Hepatocyte (in vitro differentiated cells): Measurements from ENCODE around the gene RUFY2. TPM values are rescaled to one million over a fixed set of nuclear protein-coding genes. Genes with fewer than 3 reads are reported as not detected.
"Not testable (repeated sequence)": the region's sequence is repeated elsewhere in the genome, so short reads cannot be mapped to it uniquely, and the experiment has no call there.

Experiments used
- DNase-seq: peaks from one replicate; pipeline ENCODE4 v3.0.0-alpha.2; 2016; ENCODE audit warnings: low spot score
- H2AFZ ChIP-seq: fragments of 200-600 bp; sonication (generic); 2 replicates; pipeline ENCODE4 v1.6.0; 2016; ENCODE audit warnings: antibody characterized with exemption, mild to moderate bottlenecking
- H3K27ac ChIP-seq: fragments of 200-600 bp; sonication (generic); 2 replicates; pipeline ENCODE4 v1.5.1; 2016; ENCODE audit warnings: mild to moderate bottlenecking
- H3K27me3 ChIP-seq: fragments of 200-600 bp; sonication (generic); 2 replicates; pipeline ENCODE4 v1.6.1; 2016
- H3K36me3 ChIP-seq: fragments of 200-600 bp; sonication (generic); replicated peaks from 2 replicates; pipeline ENCODE4 v1.5.1; 2016; ENCODE audit warnings: low read depth; ENCODE audit not compliant: insufficient read depth
- H3K4me1 ChIP-seq: fragments of 200-600 bp; sonication (generic); 2 replicates; pipeline ENCODE4 v1.5.1; 2016; ENCODE audit warnings: mild to moderate bottlenecking, moderate library complexity; ENCODE audit not compliant: insufficient read depth
- H3K4me2 ChIP-seq: fragments of 200-600 bp; sonication (generic); 2 replicates; pipeline ENCODE4 v1.6.0; 2016
- H3K4me3 ChIP-seq: fragments of 200-600 bp; sonication (generic); 2 replicates; pipeline ENCODE4 v1.5.1; 2016; ENCODE audit warnings: mild to moderate bottlenecking
- H3K79me2 ChIP-seq: fragments of 200-600 bp; sonication (generic); 2 replicates; pipeline ENCODE4 v1.6.0; 2017; ENCODE audit warnings: mild to moderate bottlenecking
- H3K9me2 ChIP-seq: fragments of 200-600 bp; sonication (generic); replicated peaks from 2 replicates; pipeline ENCODE4 v1.6.0; 2017; ENCODE audit warnings: mild to moderate bottlenecking; ENCODE audit not compliant: insufficient read depth
- H3K9me3 ChIP-seq: fragments of 200-600 bp; sonication (generic); 2 replicates; pipeline ENCODE4 v1.5.1; 2016; ENCODE audit warnings: low read depth, mild to moderate bottlenecking
- H4K20me1 ChIP-seq: fragments of 200-600 bp; sonication (generic); 2 replicates; pipeline ENCODE4 v1.6.0; 2016; ENCODE audit warnings: mild to moderate bottlenecking; ENCODE audit not compliant: insufficient read depth, poor library complexity, severe bottlenecking
- CTCF ChIP-seq: fragments of 200-600 bp; sonication (generic); IDR thresholded peaks from 2 replicates; pipeline ENCODE4 v1.5.1; 2016; ENCODE audit warnings: antibody characterized with exemption, mild to moderate bottlenecking; ENCODE audit not compliant: poor library complexity
- EZH2 ChIP-seq: fragments of 200-600 bp; sonication (generic); IDR thresholded peaks from 2 replicates; pipeline ENCODE4 v1.6.1; 2016; ENCODE audit warnings: antibody characterized with exemption, mild to moderate bottlenecking, borderline replicate concordance
- EZH2phosphoT487 ChIP-seq: fragments of 200-600 bp; sonication (generic); IDR thresholded peaks from one replicate; pipeline ENCODE4 v1.6.1; 2018; ENCODE audit warnings: antibody characterized with exemption, mild to moderate bottlenecking, low read depth, moderate library complexity; ENCODE audit not compliant: unreplicated experiment, severe bottlenecking
- WGBS: methylation state at CpG from one replicate; pipeline ENCODE4 v1.1.6; 2016; ENCODE audit warnings: low lambda C conversion rate; ENCODE audit errors: missing lambda C conversion rate; 5-methylcytosine and 5-hydroxymethylcytosine counted together
- polyA plus RNA-seq: library from polyadenylated mRNA; unstranded; fragments of >200 nt; fragmentation: Nextera tagmentation; extraction: Ambion mirVana; gene quantifications from 2 replicates; pipeline ENCODE4 v1.2.1, GENCODE V29; 2016
- total RNA-seq: library from RNA; depleted of rRNA; stranded (reverse); fragments of >200 nt; gene quantifications from 2 replicates; pipeline ENCODE4 v1.2.3, GENCODE V29; 2014

The RUFY2 gene
- total and polyA plus RNA-seq, 2 experiments from 2014 or later: 11.5 to 19.0 TPM

- no peak overlapping the region for H3K4me3 ChIP-seq
- no peak for DNase-seq
- no peak overlapping the region for H3K4me2 ChIP-seq
- H3K79me2 ChIP-seq: peaks cover 5% of the 10 kb centered on the region
- no peaks in the 10 kb centered on the region for H3K9me2 ChIP-seq
- no peaks in the 10 kb centered on the region for H3K27me3 ChIP-seq
- H3K27ac ChIP-seq: no peak overlapping the region
- no peaks in the 10 kb centered on the region for H3K36me3 ChIP-seq
- H3K9me3 ChIP-seq: peaks cover 13% of the 10 kb centered on the region
- no peak overlapping the region for H2AFZ ChIP-seq
- H4K20me1 ChIP-seq: no peaks in the 10 kb centered on the region
- TF ChIP-seq EZH2phosphoT487 (no peak), CTCF (no peak), EZH2 (no peak)
- no peaks in the 10 kb centered on the region for H3K4me1 ChIP-seq
- WGBS: 71% methylated on average over 1 of the region's 1 CpG
Observed at GRCh38 chr10:68315582-68315981, 91.5 kb downstream of the RUFY2 start.

- H3K9me2 ChIP-seq, H3K27ac ChIP-seq: not testable (repeated sequence)
Observed at GRCh38 chr10:68314930-68315329, 92.1 kb downstream of the RUFY2 start.

GRCh38 chr10:68310531-68310930 lies 96.5 kb downstream of the RUFY2 start:
- Histone ChIP-seq H4K20me1 (no peaks in the 10 kb centered on the region), H3K4me2 (no peak overlapping the region), H2AFZ (no peak overlapping the region), H3K27ac (no peak overlapping the region), H3K27me3 (no peaks in the 10 kb centered on the region), H3K4me3 (no peak overlapping the region), H3K9me2 (no peaks in the 10 kb centered on the region), H3K4me1 (no peaks in the 10 kb centered on the region), H3K36me3 (no peaks in the 10 kb centered on the region), H3K9me3 (no peaks in the 10 kb centered on the region), H3K79me2 (peaks cover 3% of the 10 kb centered on the region)
- no peak for DNase-seq
- no peak for TF ChIP-seq EZH2
- TF ChIP-seq EZH2phosphoT487: no peak
- no peak for TF ChIP-seq CTCF

More at GRCh38 chr10:68314930-68315329, 92.1 kb downstream of the RUFY2 start:
- not testable (repeated sequence) for H4K20me1 ChIP-seq, H3K4me2 ChIP-seq, H3K4me3 ChIP-seq, DNase-seq, H3K4me1 ChIP-seq, H2AFZ ChIP-seq, H3K79me2 ChIP-seq, H3K27me3 ChIP-seq, H3K36me3 ChIP-seq
- whole genome bisulfite sequencing: 86% methylated on average over 6 of the region's 6 CpGs
- H3K9me3 ChIP-seq: peaks cover 13% of the 10 kb centered on the region

GRCh38 chr10:68305854-68306253 lies 101.2 kb downstream of the RUFY2 start:
- peak overlapping the region; percentile 5 for H3K4me3 ChIP-seq
- no peak overlapping the region for H2AFZ ChIP-seq
- DNase-seq: no peak
- WGBS: 27% methylated on average over 1 of the region's 1 CpG
- H3K27me3 ChIP-seq: no peaks in the 10 kb centered on the region
- H3K36me3 ChIP-seq: no peaks in the 10 kb centered on the region
- no peak overlapping the region for H3K27ac ChIP-seq
- no peaks in the 10 kb centered on the region for H3K9me3 ChIP-seq
- peak overlapping the region; percentile 61 for H3K4me2 ChIP-seq
- H4K20me1 ChIP-seq: no peaks in the 10 kb centered on the region
- no peak for TF ChIP-seq EZH2phosphoT487
- peaks cover 10% of the 10 kb centered on the region for H3K79me2 ChIP-seq
- H3K9me2 ChIP-seq: no peaks in the 10 kb centered on the region
- H3K4me1 ChIP-seq: no peaks in the 10 kb centered on the region
